ENCODE results near the gene USP40.

Gene USP40

DNA sequence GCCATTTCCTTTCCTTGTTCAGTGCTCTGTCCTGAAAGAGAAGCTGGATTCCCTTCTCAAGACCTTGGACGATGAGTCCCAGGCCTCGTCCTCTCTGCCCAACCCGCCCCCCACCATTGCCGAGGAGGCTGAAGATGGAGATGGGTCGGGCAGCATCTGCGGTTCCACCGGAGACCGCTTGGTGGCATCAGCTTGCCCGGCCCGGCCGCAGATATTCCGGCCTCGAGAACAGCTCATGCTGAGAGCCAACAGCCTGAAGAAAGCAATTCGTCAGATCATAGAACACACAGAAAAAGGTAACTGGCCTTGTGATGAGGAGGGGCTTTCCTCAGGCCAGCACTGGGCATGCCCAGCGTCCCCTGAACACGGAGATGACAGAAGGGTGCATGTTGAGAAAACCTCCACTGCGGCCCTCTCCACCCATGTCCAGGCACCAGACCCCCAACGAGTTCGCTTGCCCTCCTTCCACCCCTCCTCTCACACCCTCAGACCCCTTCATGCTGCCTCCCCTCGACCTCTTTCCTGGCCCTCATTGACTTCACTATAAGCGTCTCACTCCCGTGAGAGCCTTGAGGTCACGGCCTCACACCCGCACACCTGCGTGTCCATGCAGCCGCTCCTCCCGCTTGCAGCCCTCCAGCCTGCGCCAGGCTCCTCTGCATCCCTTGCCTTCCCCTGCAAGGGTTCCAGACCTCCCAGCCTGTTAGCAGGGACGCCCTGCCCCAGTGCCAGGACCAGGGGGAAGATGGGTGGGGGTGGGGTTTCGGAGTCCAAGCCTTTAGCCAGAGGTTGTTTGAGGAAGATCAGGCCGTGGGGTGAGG, 117.3 kb downstream of the USP40 start:
- no peak overlapping the region for H2AFZ ChIP-seq (ENCODE audit: low read depth, low read length)
- H3K4me1 ChIP-seq (ENCODE audit: low read length) = no peaks in the 10 kb centered on the region
- no peak overlapping the region for H3K4me2 ChIP-seq (ENCODE audit: low read length)
- no peak overlapping the region for H3K27ac ChIP-seq (ENCODE audit: low read length)
- TF ChIP-seq, protein P1, sequence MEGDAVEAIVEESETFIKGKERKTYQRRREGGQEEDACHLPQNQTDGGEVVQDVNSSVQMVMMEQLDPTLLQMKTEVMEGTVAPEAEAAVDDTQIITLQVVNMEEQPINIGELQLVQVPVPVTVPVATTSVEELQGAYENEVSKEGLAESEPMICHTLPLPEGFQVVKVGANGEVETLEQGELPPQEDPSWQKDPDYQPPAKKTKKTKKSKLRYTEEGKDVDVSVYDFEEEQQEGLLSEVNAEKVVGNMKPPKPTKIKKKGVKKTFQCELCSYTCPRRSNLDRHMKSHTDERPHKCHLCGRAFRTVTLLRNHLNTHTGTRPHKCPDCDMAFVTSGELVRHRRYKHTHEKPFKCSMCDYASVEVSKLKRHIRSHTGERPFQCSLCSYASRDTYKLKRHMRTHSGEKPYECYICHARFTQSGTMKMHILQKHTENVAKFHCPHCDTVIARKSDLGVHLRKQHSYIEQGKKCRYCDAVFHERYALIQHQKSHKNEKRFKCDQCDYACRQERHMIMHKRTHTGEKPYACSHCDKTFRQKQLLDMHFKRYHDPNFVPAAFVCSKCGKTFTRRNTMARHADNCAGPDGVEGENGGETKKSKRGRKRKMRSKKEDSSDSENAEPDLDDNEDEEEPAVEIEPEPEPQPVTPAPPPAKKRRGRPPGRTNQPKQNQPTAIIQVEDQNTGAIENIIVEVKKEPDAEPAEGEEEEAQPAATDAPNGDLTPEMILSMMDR (IDR thresholded peaks at IDR 0.05; ENCODE audit: low read depth, low read length) = peak; percentile 47
- no peak for TF ChIP-seq EZH2phosphoT487 (IDR thresholded peaks at IDR 0.05; ENCODE audit: low read depth)
- no peaks in the 10 kb centered on the region for H3K9me3 ChIP-seq (ENCODE audit: insufficient read depth, low read length)
- no peaks in the 10 kb centered on the region for H4K20me1 ChIP-seq (ENCODE audit: insufficient read depth, low read length)
- no peak overlapping the region for H3K4me3 ChIP-seq (ENCODE audit: low read length)
- no peaks in the 10 kb centered on the region for H3K36me3 ChIP-seq (replicated peaks; ENCODE audit: low read depth, low read length)
- no peaks in the 10 kb centered on the region for H3K79me2 ChIP-seq (ENCODE audit: low read length)
- H3K9ac ChIP-seq (ENCODE audit: low read length) = no peak overlapping the region
- no peaks in the 10 kb centered on the region for H3K27me3 ChIP-seq (ENCODE audit: low read depth, low read length)

- Histone ChIP-seq H3K79me2 (ENCODE audit: low read length) (no peaks in the 10 kb centered on the region), H3K36me3 (replicated peaks; ENCODE audit: low read depth, low read length) (no peaks in the 10 kb centered on the region), H3K27ac (ENCODE audit: low read length) (no peak overlapping the region), H3K4me1 (ENCODE audit: low read length) (no peaks in the 10 kb centered on the region), H3K4me2 (ENCODE audit: low read length) (no peak overlapping the region), H3K9ac (ENCODE audit: low read length) (no peak overlapping the region), H3K9me3 (ENCODE audit: insufficient read depth, low read length) (no peaks in the 10 kb centered on the region), H4K20me1 (ENCODE audit: insufficient read depth, low read length) (no peaks in the 10 kb centered on the region), H3K27me3 (ENCODE audit: low read depth, low read length) (no peaks in the 10 kb centered on the region), H3K4me3 (ENCODE audit: low read length) (no peak overlapping the region), H2AFZ (ENCODE audit: low read depth, low read length) (no peak overlapping the region)
- TF ChIP-seq, protein P1 (IDR thresholded peaks at IDR 0.05; ENCODE audit: low read depth, low read length) = no peak
- no peak for TF ChIP-seq EZH2phosphoT487 (IDR thresholded peaks at IDR 0.05; ENCODE audit: low read depth)
These were observed 118.0 kb downstream of the USP40 start for GRCh38 chr2:233448575-233448974.

DNA sequence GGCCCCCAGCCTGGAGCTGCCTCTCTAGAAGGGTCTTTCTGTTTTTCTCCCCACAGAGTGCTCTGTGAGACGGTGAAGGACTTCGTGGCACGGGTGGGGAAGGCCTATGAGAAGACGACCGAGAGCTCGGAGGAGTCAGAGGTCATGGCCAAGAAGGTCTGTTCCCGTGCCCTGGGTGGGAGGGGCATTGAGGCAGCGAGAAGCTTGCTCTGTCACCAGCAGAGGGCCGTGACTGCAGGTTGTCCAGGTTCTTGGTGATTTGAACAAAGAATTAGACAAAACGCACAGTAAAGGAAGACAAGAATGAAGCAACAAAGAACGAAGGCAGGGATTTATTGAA, 118.4 kb downstream of the USP40 start:
- TF ChIP-seq, protein P1 (IDR thresholded peaks at IDR 0.05; ENCODE audit: low read depth, low read length) = no peak
- TF ChIP-seq EZH2phosphoT487 (IDR thresholded peaks at IDR 0.05; ENCODE audit: low read depth) = no peak
- no peaks in the 10 kb centered on the region for H3K36me3 ChIP-seq (replicated peaks; ENCODE audit: low read depth, low read length)
- no peak overlapping the region for H3K4me3 ChIP-seq (ENCODE audit: low read length)
- H3K9ac ChIP-seq (ENCODE audit: low read length) = no peak overlapping the region
- no peaks in the 10 kb centered on the region for H3K79me2 ChIP-seq (ENCODE audit: low read length)
- H2AFZ ChIP-seq (ENCODE audit: low read depth, low read length) = no peak overlapping the region
- H3K9me3 ChIP-seq (ENCODE audit: insufficient read depth, low read length) = no peaks in the 10 kb centered on the region
- no peaks in the 10 kb centered on the region for H3K4me1 ChIP-seq (ENCODE audit: low read length)
- no peak overlapping the region for H3K4me2 ChIP-seq (ENCODE audit: low read length)
- no peak overlapping the region for H3K27ac ChIP-seq (ENCODE audit: low read length)
- H3K27me3 ChIP-seq (ENCODE audit: low read depth, low read length) = no peaks in the 10 kb centered on the region
- no peaks in the 10 kb centered on the region for H4K20me1 ChIP-seq (ENCODE audit: insufficient read depth, low read length)

GRCh38 chr2:233447506-233448219, 118.9 kb downstream of the USP40 start:
- Histone ChIP-seq H4K20me1 (ENCODE audit: insufficient read depth, low read length) (no peaks in the 10 kb centered on the region), H3K27ac (ENCODE audit: low read length) (no peak overlapping the region), H3K36me3 (replicated peaks; ENCODE audit: low read depth, low read length) (no peaks in the 10 kb centered on the region), H2AFZ (ENCODE audit: low read depth, low read length) (no peak overlapping the region), H3K27me3 (ENCODE audit: low read depth, low read length) (no peaks in the 10 kb centered on the region), H3K9ac (ENCODE audit: low read length) (no peak overlapping the region), H3K4me1 (ENCODE audit: low read length) (no peaks in the 10 kb centered on the region), H3K4me3 (ENCODE audit: low read length) (no peak overlapping the region), H3K79me2 (ENCODE audit: low read length) (no peaks in the 10 kb centered on the region), H3K9me3 (ENCODE audit: insufficient read depth, low read length) (no peaks in the 10 kb centered on the region), H3K4me2 (ENCODE audit: low read length) (no peak overlapping the region)
- no peak for TF ChIP-seq EZH2phosphoT487 (IDR thresholded peaks at IDR 0.05; ENCODE audit: low read depth)
- TF ChIP-seq, protein P1 (IDR thresholded peaks at IDR 0.05; ENCODE audit: low read depth, low read length) = no peak

Data from OCI-LY3 (cell line).